HepG2 (cell line): Measurements from ENCODE around the gene PDGFD.

Experiments used
- HIVEP1 ChIP-seq: sonication (generic); formaldehyde crosslinking; IDR thresholded peaks from 2 replicates; pipeline ENCODE4 v1.4.0; 2020; ENCODE audit warnings: mild to moderate bottlenecking, missing genetic modification reagents
- POLR2AphosphoS5 ChIP-seq: IDR thresholded peaks from 2 replicates; pipeline ENCODE4 v1.6.1; 2012; ENCODE audit warnings: low read depth, low read length
- POLR2G ChIP-seq: fragments of 200-400 bp; formaldehyde crosslinking; IDR thresholded peaks from 2 replicates; pipeline ENCODE4 v1.6.1; 2018; ENCODE audit warnings: mild to moderate bottlenecking, low read depth, low read length, moderate library complexity
- SALL1 ChIP-seq: sonication (generic); formaldehyde crosslinking; IDR thresholded peaks from 2 replicates; pipeline ENCODE4 v1.8.0; 2022; ENCODE audit warnings: mild to moderate bottlenecking, missing genetic modification reagents
- SETDB1 ChIP-seq: sonication (generic); formaldehyde crosslinking; IDR thresholded peaks from 2 replicates; pipeline ENCODE4 v1.5.1; 2020; ENCODE audit warnings: missing genetic modification reagents, mild to moderate bottlenecking, borderline replicate concordance
- YY1 ChIP-seq: IDR thresholded peaks from 2 replicates; pipeline ENCODE4 v1.6.1; 2011; ENCODE audit warnings: low read length, low read depth, moderate library complexity, mild to moderate bottlenecking; ENCODE audit not compliant: insufficient read depth, insufficient replicate concordance
- ZBTB8A ChIP-seq: sonication (generic); formaldehyde crosslinking; IDR thresholded peaks from 2 replicates; pipeline ENCODE4 v1.4.0; 2020; ENCODE audit warnings: mild to moderate bottlenecking, low read depth, missing genetic modification reagents, borderline replicate concordance
- ZIK1 ChIP-seq: sonication (generic); formaldehyde crosslinking; IDR thresholded peaks from 2 replicates; pipeline ENCODE4 v1.5.0; 2020; ENCODE audit warnings: mild to moderate bottlenecking, low read depth, missing genetic modification reagents, borderline replicate concordance
- ZZZ3 ChIP-seq: sonication (generic); formaldehyde crosslinking; IDR thresholded peaks from 2 replicates; pipeline ENCODE4 v1.4.0; 2020; ENCODE audit warnings: missing genetic modification reagents, mild to moderate bottlenecking, borderline replicate concordance
- TF ChIP-seq, protein P1 (sequence below): sonication (generic); formaldehyde crosslinking; conservative IDR thresholded peaks from 2 replicates; pipeline ENCODE4 v1.8.1; 2023; ENCODE audit warnings: missing genetic modification reagents

DNA sequence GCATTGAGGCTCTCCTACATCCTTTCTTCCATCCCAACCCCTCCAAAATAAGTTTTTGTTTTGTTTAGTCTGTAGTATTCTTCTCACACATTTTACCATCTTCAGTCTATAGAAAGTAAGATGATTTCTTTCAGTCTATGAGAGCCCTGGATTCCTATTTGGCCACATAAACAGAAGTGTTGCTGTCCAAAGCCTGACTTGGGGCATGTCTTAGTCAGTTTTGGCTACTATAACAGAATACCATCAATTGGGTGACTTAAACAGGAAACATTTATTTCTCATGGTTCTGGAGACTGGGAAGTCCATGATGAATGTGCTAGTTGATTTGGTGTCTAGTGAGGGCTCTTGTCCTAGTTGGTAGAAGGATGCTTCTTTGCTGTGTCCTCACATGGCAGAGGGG, 274.3 kb downstream of the PDGFD start:
- TF ChIP-seq YY1 (no peak), ZBTB8A (CRISPR knock-in tag) (no peak), POLR2G (no peak), ZIK1 (CRISPR knock-in tag) (no peak), POLR2AphosphoS5 (no peak), SETDB1 (CRISPR knock-in tag) (no peak), SALL1 (CRISPR knock-in tag) (no peak), HIVEP1 (CRISPR knock-in tag) (no peak), ZZZ3 (CRISPR knock-in tag) (no peak)
- TF ChIP-seq, protein P1, sequence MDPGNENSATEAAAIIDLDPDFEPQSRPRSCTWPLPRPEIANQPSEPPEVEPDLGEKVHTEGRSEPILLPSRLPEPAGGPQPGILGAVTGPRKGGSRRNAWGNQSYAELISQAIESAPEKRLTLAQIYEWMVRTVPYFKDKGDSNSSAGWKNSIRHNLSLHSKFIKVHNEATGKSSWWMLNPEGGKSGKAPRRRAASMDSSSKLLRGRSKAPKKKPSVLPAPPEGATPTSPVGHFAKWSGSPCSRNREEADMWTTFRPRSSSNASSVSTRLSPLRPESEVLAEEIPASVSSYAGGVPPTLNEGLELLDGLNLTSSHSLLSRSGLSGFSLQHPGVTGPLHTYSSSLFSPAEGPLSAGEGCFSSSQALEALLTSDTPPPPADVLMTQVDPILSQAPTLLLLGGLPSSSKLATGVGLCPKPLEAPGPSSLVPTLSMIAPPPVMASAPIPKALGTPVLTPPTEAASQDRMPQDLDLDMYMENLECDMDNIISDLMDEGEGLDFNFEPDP (CRISPR knock-in tag), result no peak
